Fibroblast of mammary gland (primary cell): Measurements from ENCODE around the gene CTDP1.

ENCODE experiments used
- DNase-seq: peaks from one replicate; pipeline ENCODE4 v3.0.0-alpha.2; 2010; ENCODE audit warnings: low read depth
- H3K4me3 ChIP-seq: 2 replicates; pipeline ENCODE4 v1.5.1; 2011; ENCODE audit warnings: low read depth, mild to moderate bottlenecking, low read length, moderate library complexity; ENCODE audit not compliant: control insufficient read depth
- TF ChIP-seq, protein P1 (sequence below): conservative IDR thresholded peaks from 2 replicates; pipeline ENCODE4 v1.5.1; 2011; ENCODE audit warnings: low read depth, low read length, inconsistent platforms; ENCODE audit not compliant: control insufficient read depth, insufficient read depth

Gene CTDP1

DNA sequence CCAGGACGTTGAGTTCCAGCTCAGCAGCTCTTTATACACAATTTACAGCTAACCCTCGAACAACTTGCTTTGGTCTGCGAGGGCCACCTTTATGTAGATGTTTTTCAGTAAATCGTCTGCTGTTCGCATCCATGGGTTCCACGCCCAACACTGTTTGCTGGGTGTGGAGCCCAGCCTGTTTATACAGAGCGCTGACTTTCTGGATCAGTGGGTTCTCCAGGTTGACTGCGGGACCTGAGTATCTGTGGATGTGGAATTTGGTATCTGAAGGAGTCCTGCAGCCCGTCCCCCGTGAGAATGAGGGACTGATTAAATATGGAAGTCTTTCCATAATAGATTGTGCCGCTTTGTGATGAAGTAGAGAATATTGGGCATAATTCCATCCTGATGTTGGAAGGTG is 2.9 kb downstream of the CTDP1 start:
- H3K4me3 ChIP-seq: no peak overlapping the region
- TF ChIP-seq, protein P1, sequence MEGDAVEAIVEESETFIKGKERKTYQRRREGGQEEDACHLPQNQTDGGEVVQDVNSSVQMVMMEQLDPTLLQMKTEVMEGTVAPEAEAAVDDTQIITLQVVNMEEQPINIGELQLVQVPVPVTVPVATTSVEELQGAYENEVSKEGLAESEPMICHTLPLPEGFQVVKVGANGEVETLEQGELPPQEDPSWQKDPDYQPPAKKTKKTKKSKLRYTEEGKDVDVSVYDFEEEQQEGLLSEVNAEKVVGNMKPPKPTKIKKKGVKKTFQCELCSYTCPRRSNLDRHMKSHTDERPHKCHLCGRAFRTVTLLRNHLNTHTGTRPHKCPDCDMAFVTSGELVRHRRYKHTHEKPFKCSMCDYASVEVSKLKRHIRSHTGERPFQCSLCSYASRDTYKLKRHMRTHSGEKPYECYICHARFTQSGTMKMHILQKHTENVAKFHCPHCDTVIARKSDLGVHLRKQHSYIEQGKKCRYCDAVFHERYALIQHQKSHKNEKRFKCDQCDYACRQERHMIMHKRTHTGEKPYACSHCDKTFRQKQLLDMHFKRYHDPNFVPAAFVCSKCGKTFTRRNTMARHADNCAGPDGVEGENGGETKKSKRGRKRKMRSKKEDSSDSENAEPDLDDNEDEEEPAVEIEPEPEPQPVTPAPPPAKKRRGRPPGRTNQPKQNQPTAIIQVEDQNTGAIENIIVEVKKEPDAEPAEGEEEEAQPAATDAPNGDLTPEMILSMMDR: no peak
- DNase-seq: no peak

DNA sequence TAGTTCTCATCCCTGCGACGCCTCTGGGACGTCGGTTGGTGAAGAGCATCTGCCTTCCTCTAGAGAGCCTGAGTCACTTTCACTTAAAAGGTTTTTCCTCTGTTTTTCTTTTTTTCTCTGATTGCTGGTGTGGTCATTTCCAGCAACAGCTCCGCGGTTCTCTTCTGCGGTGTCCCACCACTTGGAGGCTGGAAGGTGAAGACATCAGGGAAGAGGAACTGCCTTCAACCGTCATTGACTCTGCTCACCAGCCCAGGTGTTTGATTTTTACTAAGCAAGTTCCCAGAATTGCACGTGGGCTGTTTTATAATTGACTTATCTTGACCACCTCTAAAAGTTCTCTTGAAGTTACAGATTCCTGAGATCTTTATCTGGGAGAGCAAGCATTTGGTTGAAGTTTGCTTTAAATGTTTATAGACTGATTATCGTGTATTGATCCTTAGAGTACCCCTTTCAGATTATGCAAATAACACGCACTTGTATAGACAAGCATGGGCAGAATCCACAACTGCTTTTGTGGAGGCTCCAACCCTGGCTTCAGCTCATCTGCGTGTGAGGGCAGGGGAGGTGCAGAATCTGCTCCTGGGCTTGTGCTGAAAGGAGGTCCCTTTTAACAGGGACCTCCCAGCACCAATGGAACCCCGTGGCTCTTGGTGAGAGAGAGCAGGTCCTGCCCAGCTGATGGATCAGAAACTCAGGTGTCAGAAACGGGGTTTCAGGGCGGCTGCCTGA is 3.5 kb downstream of the CTDP1 start:
- DNase-seq: no peak
- TF ChIP-seq, protein P1: no peak
- H3K4me3 ChIP-seq: no peak overlapping the region

DNA sequence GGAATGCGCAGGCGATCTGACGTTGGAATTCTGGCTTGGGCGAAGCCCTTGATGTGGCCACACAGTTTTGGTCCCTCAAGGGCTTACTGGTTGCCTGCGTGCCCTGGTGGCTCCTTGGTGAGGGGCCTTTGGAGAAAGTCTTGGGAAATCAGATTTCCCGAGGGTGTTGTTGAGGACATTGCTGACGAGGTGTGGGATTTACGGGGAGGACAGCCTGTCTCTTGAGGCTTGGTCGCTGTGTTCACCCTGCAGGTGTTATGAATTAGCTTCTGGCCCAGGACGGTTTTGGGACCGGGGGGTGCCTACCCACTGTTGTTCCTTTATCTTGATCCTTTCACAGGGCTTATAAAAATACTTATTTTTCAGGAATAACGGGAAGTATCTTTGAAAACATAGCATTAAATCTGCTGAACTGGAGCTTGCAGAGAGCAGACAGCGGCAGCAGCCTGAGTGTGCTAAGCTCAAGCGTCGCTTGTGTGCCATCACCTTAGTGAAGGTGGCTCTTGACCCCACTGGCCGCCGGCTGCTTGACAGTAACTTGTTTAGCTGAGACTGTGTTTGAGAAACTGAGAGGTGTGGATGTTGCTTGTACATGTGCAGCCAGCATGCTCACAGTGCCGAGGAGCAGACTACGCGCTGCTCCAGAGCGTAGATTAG is 4.2 kb downstream of the CTDP1 start:
- TF ChIP-seq, protein P1: no peak
- no peak for DNase-seq

DNA sequence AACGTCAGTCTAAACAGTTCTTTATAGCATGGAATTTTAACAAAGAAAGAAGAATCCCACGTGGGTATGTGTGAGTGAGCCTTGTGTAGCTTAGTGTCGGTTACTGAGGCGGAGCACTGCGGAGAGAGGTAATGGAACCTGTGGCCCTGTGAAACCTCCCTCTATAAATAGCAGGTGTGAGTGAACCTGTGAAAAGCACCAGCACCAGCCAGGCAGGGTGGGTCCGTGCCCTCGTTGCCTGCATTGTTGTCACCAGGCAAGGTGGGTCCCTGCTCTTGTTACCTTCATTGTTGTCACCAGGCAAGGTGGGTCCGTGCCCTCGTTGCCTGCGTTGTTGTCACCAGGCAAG is 4.7 kb downstream of the CTDP1 start:
- no peak for DNase-seq
- no peak overlapping the region for H3K4me3 ChIP-seq
- TF ChIP-seq, protein P1: no peak

More for the DNA sequence above, 4.2 kb downstream of the CTDP1 start:
- no peak overlapping the region for H3K4me3 ChIP-seq

DNA sequence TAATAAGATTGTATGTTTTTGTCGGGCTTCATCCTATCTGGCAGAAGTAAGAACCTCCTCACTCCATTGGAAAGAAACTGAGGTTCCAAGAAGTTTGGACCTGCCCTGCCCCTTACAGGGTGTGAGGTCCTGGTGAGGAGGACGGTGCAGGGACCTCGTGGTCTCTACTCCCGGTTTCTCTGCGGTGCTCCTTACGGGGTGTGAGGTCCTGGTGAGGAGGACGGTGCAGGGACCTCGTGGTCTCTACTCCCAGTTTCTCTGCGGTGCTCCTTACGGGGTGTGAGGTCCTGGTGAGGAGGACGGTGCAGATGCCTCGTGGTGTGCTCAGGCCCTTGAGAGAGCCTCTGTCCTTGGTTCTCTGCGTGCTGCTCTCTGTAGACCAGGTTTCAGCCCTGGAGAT is 5.2 kb downstream of the CTDP1 start:
- no peak overlapping the region for H3K4me3 ChIP-seq
- TF ChIP-seq, protein P1: no peak
- DNase-seq: no peak

DNA sequence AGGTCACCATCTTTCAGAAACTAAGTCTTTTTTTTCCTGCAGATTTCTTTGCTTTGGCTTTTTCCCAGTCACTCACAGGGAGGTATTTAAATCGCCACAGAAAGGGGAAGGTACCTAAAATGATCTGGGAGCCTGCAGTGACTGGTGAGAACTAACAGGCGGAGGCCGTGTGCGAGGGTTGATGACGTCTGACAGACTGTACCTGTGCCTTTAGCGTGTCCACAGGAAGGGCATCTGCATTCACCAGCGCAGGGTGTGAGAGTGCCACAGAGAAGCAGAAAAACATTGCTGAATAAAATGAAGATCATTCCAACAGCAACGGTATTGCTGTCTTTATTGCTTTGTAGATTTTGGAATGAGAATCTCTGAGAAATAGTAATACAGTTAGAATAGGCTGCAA is 5.7 kb downstream of the CTDP1 start:
- TF ChIP-seq, protein P1: no peak
- no peak for DNase-seq

More for the DNA sequence above, 5.7 kb downstream of the CTDP1 start:
- H3K4me3 ChIP-seq: no peak overlapping the region
